Esophagus (tissue), 2 donors: ENCODE measurements around the gene RORB. TPM values are rescaled to one million over a fixed set of nuclear protein-coding genes. Genes with fewer than 3 reads are reported as not detected.
"Not testable (repeated sequence)": the region's sequence is repeated elsewhere in the genome, so short reads cannot be mapped to it uniquely, and the experiment has no call there.

Experiments used
- H3K27ac ChIP-seq, 2 donors: one replicate each; pipeline ENCODE4 v1.5.1; 2013; ENCODE audit warnings: low read depth in 2 of 2, mild to moderate bottlenecking in 2 of 2, inconsistent platforms in 1 of 2, low read length in 1 of 2, moderate library complexity in 1 of 2
- H3K27me3 ChIP-seq, 2 donors: one replicate each; pipeline ENCODE4 v1.6.1; 2013; ENCODE audit warnings: low read length in 2 of 2, control low read depth in 1 of 2, mild to moderate bottlenecking in 1 of 2; ENCODE audit not compliant: insufficient read depth in 2 of 2, control insufficient read depth in 1 of 2
- H3K36me3 ChIP-seq, 2 donors: one replicate each; pipeline ENCODE4 v1.6.1; 2013; ENCODE audit warnings: low read length in 1 of 2; ENCODE audit not compliant: control insufficient read depth in 2 of 2, insufficient read depth in 2 of 2
- H3K4me1 ChIP-seq, 2 donors: one replicate each; pipeline ENCODE4 v1.6.1; 2013; ENCODE audit warnings: low read length in 1 of 2; ENCODE audit not compliant: control insufficient read depth in 2 of 2, insufficient read depth in 2 of 2
- H3K4me3 ChIP-seq, 2 donors: one replicate each; pipeline ENCODE4 v1.5.1; 2013; ENCODE audit warnings: low read length in 2 of 2, mild to moderate bottlenecking in 2 of 2, low read depth in 1 of 2, moderate library complexity in 1 of 2
- H3K9me3 ChIP-seq, 2 donors: one replicate each; pipeline ENCODE4 v1.6.1; 2013; ENCODE audit warnings: mild to moderate bottlenecking in 2 of 2, low read depth in 1 of 2, low read length in 1 of 2, moderate library complexity in 1 of 2; ENCODE audit not compliant: control insufficient read depth in 2 of 2, insufficient read depth in 1 of 2
- WGBS, 2 donors: extraction: QIAGEN DNeasy Blood & Tissue Kit; methylation state at CpG; one replicate each; pipeline ENCODE4 v1.1.7; 2013; 5-methylcytosine and 5-hydroxymethylcytosine counted together
- polyA plus RNA-seq, 2 donors: library from polyadenylated mRNA; stranded (reverse); fragments of 200-250 nt; gene quantifications; one replicate each; pipeline ENCODE4 v1.2.3, GENCODE V29; 2013
- donor health status: healthy with polysubstance abuse.
- donor health status: Bipolar disorder and iron deficiency.

Gene RORB
- polyA plus RNA-seq, 2 donors = 0.04 to 0.05 TPM

DNA sequence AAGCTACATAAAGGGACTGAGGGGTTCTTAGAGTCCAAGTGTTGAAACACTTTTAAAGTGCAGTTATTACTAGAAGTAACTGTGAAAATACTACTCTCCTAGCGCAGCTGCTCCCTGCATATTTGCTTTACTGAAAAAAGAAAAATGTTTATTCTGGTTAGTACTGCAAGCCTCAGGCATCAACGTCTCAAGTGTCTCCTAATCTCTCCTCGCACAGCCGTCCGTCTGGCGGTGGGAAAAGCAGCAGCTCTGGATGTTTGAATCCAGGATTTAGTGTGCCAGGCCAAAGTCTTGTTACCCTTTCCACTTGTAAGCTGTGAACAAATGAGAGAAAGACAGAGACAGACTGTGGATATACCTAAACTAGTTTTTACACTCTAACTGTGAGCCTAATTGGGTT is 31.1 kb downstream of the RORB start:
- H3K27me3 ChIP-seq = no peaks in the 10 kb centered on the region
- H3K9me3 ChIP-seq = no peaks in the 10 kb centered on the region
- H3K27ac ChIP-seq = no peak overlapping the region
- H3K4me1 ChIP-seq = no peaks in the 10 kb centered on the region
- no peak overlapping the region for H3K4me3 ChIP-seq
- WGBS, 2 donors = 51 to 60% methylated on average over 6 of the region's 6 CpGs
- no peaks in the 10 kb centered on the region for H3K36me3 ChIP-seq

- not testable (repeated sequence) for H3K27ac ChIP-seq, H3K27me3 ChIP-seq, H3K4me1 ChIP-seq, H3K9me3 ChIP-seq, H3K4me3 ChIP-seq, H3K36me3 ChIP-seq
- 71 to 79% methylated on average over 8 of the region's 8 CpGs for WGBS, 2 donors
Measured at GRCh38 chr9:74530458-74530857, 33.3 kb downstream of the RORB start.

GRCh38 chr9:74533253-74533652 is 36.1 kb downstream of the RORB start:
- H3K27ac ChIP-seq = no peak overlapping the region
- H3K36me3 ChIP-seq = no peaks in the 10 kb centered on the region
- no peaks in the 10 kb centered on the region for H3K27me3 ChIP-seq
- H3K4me1 ChIP-seq = no peaks in the 10 kb centered on the region
- H3K9me3 ChIP-seq = no peaks in the 10 kb centered on the region
- WGBS, 2 donors = 68 to 76% methylated on average over 1 of the region's 1 CpG
- H3K4me3 ChIP-seq = no peak overlapping the region

GRCh38 chr9:74534841-74535240 is 37.7 kb downstream of the RORB start:
- H3K27me3 ChIP-seq = no peaks in the 10 kb centered on the region
- no peaks in the 10 kb centered on the region for H3K36me3 ChIP-seq
- no peak overlapping the region for H3K27ac ChIP-seq
- H3K4me3 ChIP-seq = no peak overlapping the region
- H3K9me3 ChIP-seq = no peaks in the 10 kb centered on the region
- H3K4me1 ChIP-seq = no peaks in the 10 kb centered on the region
- 91 to 92% methylated on average over 3 of the region's 3 CpGs for WGBS, 2 donors

DNA sequence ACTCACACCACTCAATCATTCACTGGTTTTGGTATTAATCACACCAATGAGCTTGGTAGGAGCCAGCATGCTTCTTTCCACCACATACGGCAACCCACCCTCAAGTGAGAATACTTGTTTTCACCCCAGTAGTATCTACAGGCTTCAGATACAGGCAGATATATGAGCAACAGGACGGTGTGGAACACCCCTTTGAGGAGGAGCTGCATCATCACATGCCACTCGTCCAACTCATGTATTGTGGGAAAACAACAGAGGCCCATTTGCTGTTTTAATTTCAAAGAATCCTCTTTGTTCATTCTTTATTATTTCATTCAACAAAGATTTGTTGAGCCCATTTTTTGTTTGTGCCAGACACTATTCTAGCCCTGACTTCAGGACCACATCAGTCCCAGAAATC is 46.0 kb downstream of the RORB start:
- no peaks in the 10 kb centered on the region for H3K27me3 ChIP-seq
- 49 to 51% methylated on average over 3 of the region's 3 CpGs for WGBS, 2 donors
- no peak overlapping the region for H3K27ac ChIP-seq
- no peaks in the 10 kb centered on the region for H3K9me3 ChIP-seq
- H3K4me1 ChIP-seq = no peaks in the 10 kb centered on the region
- H3K4me3 ChIP-seq = no peak overlapping the region
- H3K36me3 ChIP-seq = no peaks in the 10 kb centered on the region

- Histone ChIP-seq H3K27me3 (no peaks in the 10 kb centered on the region), H3K4me3 (no peak overlapping the region), H3K27ac (no peak overlapping the region), H3K9me3 (no peaks in the 10 kb centered on the region), H3K4me1 (no peaks in the 10 kb centered on the region), H3K36me3 (no peaks in the 10 kb centered on the region)
- 76 to 78% methylated on average over 5 of the region's 5 CpGs for WGBS, 2 donors
Measured at GRCh38 chr9:74551266-74551665, 54.1 kb downstream of the RORB start.

GRCh38 chr9:74554751-74555419 is 57.8 kb downstream of the RORB start:
- H3K36me3 ChIP-seq = no peaks in the 10 kb centered on the region
- H3K4me1 ChIP-seq = no peaks in the 10 kb centered on the region
- WGBS, 2 donors = 60 to 69% methylated on average over 9 of the region's 9 CpGs
- H3K4me3 ChIP-seq = no peak overlapping the region
- no peak overlapping the region for H3K27ac ChIP-seq
- H3K9me3 ChIP-seq = no peaks in the 10 kb centered on the region
- H3K27me3 ChIP-seq = no peaks in the 10 kb centered on the region

- WGBS, 2 donors = 72 to 76% methylated on average over 3 of the region's 3 CpGs
- Histone ChIP-seq H3K27me3 (no peaks in the 10 kb centered on the region), H3K27ac (no peak overlapping the region), H3K4me3 (no peak overlapping the region), H3K9me3 (no peaks in the 10 kb centered on the region), H3K36me3 (no peaks in the 10 kb centered on the region), H3K4me1 (no peaks in the 10 kb centered on the region)
Measured at GRCh38 chr9:74555565-74555964, 58.4 kb downstream of the RORB start.

DNA sequence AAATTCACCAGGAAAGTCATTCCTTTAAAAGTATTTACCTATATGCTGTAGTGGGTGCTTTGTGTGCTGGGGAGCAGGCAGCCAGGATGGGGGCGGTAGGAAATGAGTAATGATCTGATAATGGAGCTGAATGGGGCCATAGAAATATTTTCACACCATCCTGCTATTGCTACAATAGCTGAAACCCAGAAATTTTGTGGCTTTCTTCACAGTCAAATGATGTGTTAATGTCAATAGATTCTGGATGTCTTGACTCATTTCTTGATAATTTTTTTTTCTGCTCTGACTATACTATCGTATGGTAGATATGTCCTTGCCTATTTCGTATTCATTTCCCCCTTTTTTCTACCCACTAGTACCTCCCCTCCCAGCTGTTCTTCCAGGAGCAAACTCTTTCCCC is 59.5 kb downstream of the RORB start:
- Histone ChIP-seq H3K27ac (no peak overlapping the region), H3K4me1 (no peaks in the 10 kb centered on the region)
- 65 to 77% methylated on average over 3 of the region's 3 CpGs for WGBS, 2 donors

DNA sequence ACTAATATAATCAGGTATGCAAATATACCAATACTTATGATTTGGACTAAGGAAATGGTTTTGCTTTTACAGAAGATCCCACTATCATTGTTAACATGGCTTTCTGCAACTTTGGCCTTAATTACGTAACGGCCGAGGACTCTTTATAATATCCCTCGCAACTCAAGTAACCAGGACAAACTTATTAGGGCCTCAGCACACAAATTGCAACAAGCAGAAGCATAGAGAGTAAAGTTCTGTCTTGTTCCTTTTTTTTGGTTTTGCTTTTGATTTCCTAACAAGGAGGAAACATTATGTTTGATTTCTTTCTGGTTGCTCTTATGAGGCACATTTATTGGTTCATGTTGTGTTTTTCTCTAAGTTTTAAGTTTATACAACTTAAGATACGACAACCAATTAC is 60.4 kb downstream of the RORB start:
- Histone ChIP-seq H3K9me3 (no peaks in the 10 kb centered on the region), H3K4me1 (no peaks in the 10 kb centered on the region), H3K36me3 (no peaks in the 10 kb centered on the region), H3K27me3 (no peaks in the 10 kb centered on the region), H3K27ac (no peak overlapping the region), H3K4me3 (no peak overlapping the region)
- WGBS, 2 donors = 64 to 72% methylated on average over 5 of the region's 5 CpGs

More for the DNA sequence above, 59.5 kb downstream of the RORB start:
- no peak overlapping the region for H3K4me3 ChIP-seq
- no peaks in the 10 kb centered on the region for H3K9me3 ChIP-seq
- no peaks in the 10 kb centered on the region for H3K36me3 ChIP-seq
- H3K27me3 ChIP-seq = no peaks in the 10 kb centered on the region
